CD4-positive, alpha-beta T cell treated with Interferon gamma for 1 hour (primary cell): ENCODE results near the gene RPF1.
"Not testable (repeated sequence)": the region's sequence is repeated elsewhere in the genome, so short reads cannot be mapped to it uniquely, and the experiment has no call there.

ENCODE experiments used
- DNase-seq: peaks from one replicate; pipeline ENCODE4 v3.0.0-alpha.2; 2020

Gene RPF1

GRCh38 chr1:84478876-84479868 lies at the start of gene RPF1:
RPF1 (plus strand) TSS chr1:84479266; CDS start chr1:84479282, 16 bp downstream.
- peak; percentile 81 for DNase-seq

- DNase-seq, result no peak
Measured at GRCh38 chr1:84430546-84430945, 48.5 kb upstream of the RPF1 start.

- DNase-seq, result peak; percentile 66
Measured at GRCh38 chr1:84433258-84434080, 45.6 kb upstream of the RPF1 start.

- no peak for DNase-seq
Measured at GRCh38 chr1:84434081-84434769, 44.8 kb upstream of the RPF1 start.

- no peak for DNase-seq
Measured at GRCh38 chr1:84434801-84435549, 44.1 kb upstream of the RPF1 start.

- DNase-seq, result no peak
Measured at GRCh38 chr1:84436876-84437655, 42.0 kb upstream of the RPF1 start.

GRCh38 chr1:84442256-84442655 lies 36.8 kb upstream of the RPF1 start:
- DNase-seq, result no peak

- DNase-seq, result not testable (repeated sequence)
Measured at GRCh38 chr1:84442747-84443646, 36.1 kb upstream of the RPF1 start.

GRCh38 chr1:84448704-84449103 lies 30.4 kb upstream of the RPF1 start:
- not testable (repeated sequence) for DNase-seq

GRCh38 chr1:84450910-84451309 lies 28.2 kb upstream of the RPF1 start:
- DNase-seq, result no peak

GRCh38 chr1:84452436-84452835 lies 26.6 kb upstream of the RPF1 start:
- DNase-seq, result no peak

- no peak for DNase-seq
Measured at GRCh38 chr1:84462118-84462517, 16.9 kb upstream of the RPF1 start.

GRCh38 chr1:84467298-84467697 lies 11.8 kb upstream of the RPF1 start:
- no peak for DNase-seq

GRCh38 chr1:84476225-84476624 lies 2.8 kb upstream of the RPF1 start:
- DNase-seq, result no peak

GRCh38 chr1:84479998-84480397 lies 932 bp downstream of the RPF1 start:
- no peak for DNase-seq

GRCh38 chr1:84480650-84481049 lies 1.6 kb downstream of the RPF1 start:
- DNase-seq, result no peak

GRCh38 chr1:84481317-84481716 lies 2.3 kb downstream of the RPF1 start:
- DNase-seq, result no peak

GRCh38 chr1:84488107-84488506 lies 9.0 kb downstream of the RPF1 start:
- DNase-seq, result no peak

GRCh38 chr1:84489766-84490165 lies 10.7 kb downstream of the RPF1 start:
- DNase-seq, result no peak

- no peak for DNase-seq
Measured at GRCh38 chr1:84492726-84493125, 13.7 kb downstream of the RPF1 start.
